HepG2 (cell line): Measurements from ENCODE around the gene NUDT9. TPM values are rescaled to one million over a fixed set of nuclear protein-coding genes. Genes with fewer than 3 reads are reported as not detected.

Experiments used
- FOXA1 ChIP-seq, 2 experiments: fragments of 450-650 bp in 1 of 2; sonication (generic) in 1 of 2; formaldehyde crosslinking in 1 of 2; IDR thresholded peaks; 2 replicates each; pipeline versions ENCODE4 v1.4.0 to v1.6.1; 2016 to 2020; ENCODE audit warnings: missing genetic modification reagents in 1 of 2
- HOXA5 ChIP-seq: sonication (generic); formaldehyde crosslinking; IDR thresholded peaks from 2 replicates; pipeline ENCODE4 v1.4.0; 2020; ENCODE audit warnings: missing genetic modification reagents
- ISL2 ChIP-seq: sonication (generic); formaldehyde crosslinking; IDR thresholded peaks from 2 replicates; pipeline ENCODE4 v1.5.0; 2020; ENCODE audit warnings: missing genetic modification reagents
- KDM5A ChIP-seq: fragments of 200-600 bp; sonication (generic); IDR thresholded peaks from 2 replicates; pipeline ENCODE4 v1.7.0; 2018; ENCODE audit warnings: antibody characterized with exemption, mild to moderate bottlenecking, low read length, borderline replicate concordance
- KDM5B ChIP-seq: sonication (generic); formaldehyde crosslinking; IDR thresholded peaks from 2 replicates; pipeline ENCODE4 v1.4.0; 2020; ENCODE audit warnings: missing genetic modification reagents, mild to moderate bottlenecking, borderline replicate concordance
- MIER2 ChIP-seq: IDR thresholded peaks from 2 replicates; pipeline ENCODE4 v1.6.1; 2016; ENCODE audit warnings: missing biosample characterization, missing genetic modification reagents
- NFE2 ChIP-seq: sonication (generic); formaldehyde crosslinking; IDR thresholded peaks from 2 replicates; pipeline ENCODE4 v1.4.0; 2020; ENCODE audit warnings: missing genetic modification reagents
- RELA ChIP-seq: sonication (generic); formaldehyde crosslinking; IDR thresholded peaks from 2 replicates; pipeline ENCODE4 v1.4.0; 2020; ENCODE audit warnings: missing genetic modification reagents
- RORA ChIP-seq: sonication (generic); formaldehyde crosslinking; IDR thresholded peaks from 2 replicates; pipeline ENCODE4 v1.5.0; 2020; ENCODE audit warnings: mild to moderate bottlenecking, missing genetic modification reagents, moderate library complexity
- SP2 ChIP-seq: sonication (generic); formaldehyde crosslinking; IDR thresholded peaks from 2 replicates; pipeline ENCODE4 v1.5.1; 2020; ENCODE audit warnings: mild to moderate bottlenecking, missing genetic modification reagents
- ZFP37 ChIP-seq: sonication (generic); formaldehyde crosslinking; IDR thresholded peaks from 2 replicates; pipeline ENCODE4 v1.4.0; 2020; ENCODE audit warnings: missing genetic modification reagents, borderline replicate concordance
- ZFP90 ChIP-seq: sonication (generic); formaldehyde crosslinking; IDR thresholded peaks from 2 replicates; pipeline ENCODE4 v1.8.0; 2022; ENCODE audit warnings: missing genetic modification reagents, mild to moderate bottlenecking, inconsistent platforms, borderline replicate concordance
- ZNF605 ChIP-seq: sonication (generic); formaldehyde crosslinking; IDR thresholded peaks from 2 replicates; pipeline ENCODE4 v1.8.0; 2022; ENCODE audit warnings: mild to moderate bottlenecking, missing genetic modification reagents
- polyA plus RNA-seq, 8 experiments: library from polyadenylated mRNA; depleted of rRNA in 3 of 8; stranded (reverse) in 7 of 8; unstranded in 1 of 8; fragments of >200 nt; fragmentation: Illumina TruSeq in 4 of 8; extraction: Trizol in 4 of 8; gene quantifications; 2 replicates each; pipeline versions ENCODE4 v1.2.1 to v1.2.3, GENCODE V29; 2011 to 2016; ENCODE audit warnings: low read depth in 4 of 8, missing spikeins in 1 of 8, mixed read lengths in 1 of 8; ENCODE audit not compliant: insufficient read depth in 1 of 8
- total RNA-seq, 5 experiments: library from RNA; depleted of rRNA; stranded (reverse); fragments of >200 nt; fragmentation: Illumina TruSeq; extraction: Trizol; gene quantifications; 2 replicates each; pipeline ENCODE4 v1.2.3, GENCODE V29; 2016; ENCODE audit warnings: low read depth in 1 of 5
- TF ChIP-seq, protein P1 (sequence below): sonication (generic); formaldehyde crosslinking; IDR thresholded peaks from one replicate; pipeline ENCODE4 v1.5.1; 2020; ENCODE audit warnings: mild to moderate bottlenecking, missing genetic modification reagents; ENCODE audit errors: not compliant biosample characterization
- TF ChIP-seq, protein P2 (sequence below): sonication (generic); formaldehyde crosslinking; IDR thresholded peaks from 2 replicates; pipeline ENCODE4 v1.4.0; 2020; ENCODE audit warnings: mild to moderate bottlenecking, missing genetic modification reagents, borderline replicate concordance
- TF ChIP-seq, protein P3 (sequence below): sonication (generic); formaldehyde crosslinking; IDR thresholded peaks from 2 replicates; pipeline ENCODE4 v1.5.0; 2020; ENCODE audit warnings: mild to moderate bottlenecking, missing genetic modification reagents

Gene NUDT9
- total and polyA plus RNA-seq, 2 of the 13 experiments (the other 11 are each of a cell fraction or from before 2014, with no cell fraction given), result 10.4 to 12.3 TPM

DNA sequence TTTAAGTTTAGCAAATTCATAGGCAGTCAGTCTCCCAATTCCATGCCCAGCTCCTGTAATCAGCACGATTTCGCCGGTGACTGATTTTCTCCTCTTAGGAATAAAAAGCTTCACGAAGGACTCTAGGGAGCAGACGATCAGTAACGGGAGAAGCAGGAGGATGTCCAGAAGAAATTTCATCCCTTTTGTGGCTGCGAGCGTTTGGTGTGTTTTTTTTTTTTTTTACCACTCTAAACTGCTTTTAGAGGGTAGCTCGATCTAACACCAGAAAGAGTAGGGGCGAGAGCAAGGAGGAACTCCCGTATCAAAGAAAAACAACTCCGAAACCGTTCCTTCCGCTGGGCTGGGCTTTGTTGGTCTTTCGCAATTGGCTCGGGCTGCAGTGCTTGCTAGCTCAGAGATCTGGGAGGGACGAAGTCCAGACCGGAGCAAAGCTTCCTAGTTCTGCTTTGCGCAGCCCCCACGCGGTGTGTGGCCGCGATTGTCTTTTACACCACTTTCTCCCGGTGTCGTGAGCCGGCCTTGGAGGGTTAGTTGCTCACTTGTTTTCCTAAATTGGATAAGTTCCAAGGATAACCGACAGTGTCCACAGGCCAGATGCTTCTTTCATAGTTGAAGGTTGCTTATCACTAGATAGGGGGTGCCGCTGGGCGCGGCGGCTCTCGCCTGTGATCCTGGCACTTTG, 31.3 kb upstream of the NUDT9 start, which contains the start of gene HSD17B11 (continued):
- TF ChIP-seq, protein P1, sequence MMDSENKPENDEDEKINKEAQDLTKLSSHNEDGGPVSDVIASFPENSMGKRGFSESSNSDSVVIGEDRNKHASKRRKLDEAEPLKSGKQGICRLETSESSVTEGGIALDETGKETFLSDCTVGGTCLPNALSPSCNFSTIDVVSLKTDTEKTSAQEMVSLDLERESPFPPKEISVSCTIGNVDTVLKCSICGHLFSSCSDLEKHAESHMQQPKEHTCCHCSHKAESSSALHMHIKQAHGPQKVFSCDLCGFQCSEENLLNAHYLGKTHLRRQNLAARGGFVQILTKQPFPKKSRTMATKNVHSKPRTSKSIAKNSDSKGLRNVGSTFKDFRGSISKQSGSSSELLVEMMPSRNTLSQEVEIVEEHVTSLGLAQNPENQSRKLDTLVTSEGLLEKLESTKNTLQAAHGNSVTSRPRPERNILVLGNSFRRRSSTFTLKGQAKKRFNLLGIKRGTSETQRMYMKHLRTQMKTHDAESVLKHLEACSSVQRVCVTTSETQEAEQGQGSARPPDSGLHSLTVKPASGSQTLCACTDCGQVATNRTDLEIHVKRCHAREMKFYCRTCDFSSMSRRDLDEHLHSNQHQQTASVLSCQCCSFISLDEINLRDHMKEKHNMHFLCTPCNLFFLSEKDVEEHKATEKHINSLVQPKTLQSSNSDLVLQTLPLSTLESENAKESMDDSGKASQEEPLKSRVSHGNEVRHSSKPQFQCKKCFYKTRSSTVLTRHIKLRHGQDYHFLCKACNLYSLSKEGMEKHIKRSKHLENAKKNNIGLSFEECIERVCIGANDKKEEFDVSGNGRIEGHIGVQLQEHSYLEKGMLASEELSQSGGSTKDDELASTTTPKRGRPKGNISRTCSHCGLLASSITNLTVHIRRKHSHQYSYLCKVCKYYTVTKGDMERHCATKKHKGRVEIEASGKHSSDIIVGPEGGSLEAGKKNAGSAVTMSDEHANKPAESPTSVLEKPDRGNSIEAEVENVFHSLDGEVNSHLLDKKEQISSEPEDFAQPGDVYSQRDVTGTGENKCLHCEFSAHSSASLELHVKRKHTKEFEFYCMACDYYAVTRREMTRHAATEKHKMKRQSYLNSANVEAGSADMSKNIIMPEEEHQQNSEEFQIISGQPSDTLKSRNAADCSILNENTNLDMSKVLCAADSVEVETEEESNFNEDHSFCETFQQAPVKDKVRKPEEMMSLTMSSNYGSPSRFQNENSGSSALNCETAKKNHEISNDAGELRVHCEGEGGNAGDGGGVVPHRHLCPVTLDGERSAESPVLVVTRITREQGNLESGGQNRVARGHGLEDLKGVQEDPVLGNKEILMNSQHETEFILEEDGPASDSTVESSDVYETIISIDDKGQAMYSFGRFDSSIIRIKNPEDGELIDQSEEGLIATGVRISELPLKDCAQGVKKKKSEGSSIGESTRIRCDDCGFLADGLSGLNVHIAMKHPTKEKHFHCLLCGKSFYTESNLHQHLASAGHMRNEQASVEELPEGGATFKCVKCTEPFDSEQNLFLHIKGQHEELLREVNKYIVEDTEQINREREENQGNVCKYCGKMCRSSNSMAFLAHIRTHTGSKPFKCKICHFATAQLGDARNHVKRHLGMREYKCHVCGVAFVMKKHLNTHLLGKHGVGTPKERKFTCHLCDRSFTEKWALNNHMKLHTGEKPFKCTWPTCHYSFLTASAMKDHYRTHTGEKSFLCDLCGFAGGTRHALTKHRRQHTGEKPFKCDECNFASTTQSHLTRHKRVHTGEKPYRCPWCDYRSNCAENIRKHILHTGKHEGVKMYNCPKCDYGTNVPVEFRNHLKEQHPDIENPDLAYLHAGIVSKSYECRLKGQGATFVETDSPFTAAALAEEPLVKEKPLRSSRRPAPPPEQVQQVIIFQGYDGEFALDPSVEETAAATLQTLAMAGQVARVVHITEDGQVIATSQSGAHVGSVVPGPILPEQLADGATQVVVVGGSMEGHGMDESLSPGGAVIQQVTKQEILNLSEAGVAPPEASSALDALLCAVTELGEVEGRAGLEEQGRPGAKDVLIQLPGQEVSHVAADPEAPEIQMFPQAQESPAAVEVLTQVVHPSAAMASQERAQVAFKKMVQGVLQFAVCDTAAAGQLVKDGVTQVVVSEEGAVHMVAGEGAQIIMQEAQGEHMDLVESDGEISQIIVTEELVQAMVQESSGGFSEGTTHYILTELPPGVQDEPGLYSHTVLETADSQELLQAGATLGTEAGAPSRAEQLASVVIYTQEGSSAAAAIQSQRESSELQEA (CRISPR knock-in tag), result no peak
- TF ChIP-seq ZFP37 (CRISPR knock-in tag) (peak; percentile 71; the same call in 1 of the 2 replicates), ISL2 (CRISPR knock-in tag) (peak; percentile 89; the same call in 1 of the 2 replicates), RORA (CRISPR knock-in tag) (no peak), HOXA5 (CRISPR knock-in tag) (0 out of 2 replicates have a peak, but pooled peaks have one; percentile 68), KDM5B (CRISPR knock-in tag) (peak; percentile 79; the same call in 1 of the 2 replicates), MIER2 (CRISPR knock-in tag) (peak; percentile 43; the same call in 1 of the 2 replicates), KDM5A (no peak; the same call in 1 of the 2 replicates), ZNF605 (CRISPR knock-in tag) (peak; percentile 92), NFE2 (no peak), RELA (CRISPR knock-in tag) (no peak), ZFP90 (CRISPR knock-in tag) (0 out of 2 replicates have a peak, but pooled peaks have one; percentile 34), FOXA1 (IDR thresholded peaks at IDR 0.05) (no peak), FOXA1 (CRISPR knock-in tag; IDR thresholded peaks at IDR 0.05) (peak; percentile 81), SP2 (CRISPR knock-in tag) (no peak)
- TF ChIP-seq, protein P2, sequence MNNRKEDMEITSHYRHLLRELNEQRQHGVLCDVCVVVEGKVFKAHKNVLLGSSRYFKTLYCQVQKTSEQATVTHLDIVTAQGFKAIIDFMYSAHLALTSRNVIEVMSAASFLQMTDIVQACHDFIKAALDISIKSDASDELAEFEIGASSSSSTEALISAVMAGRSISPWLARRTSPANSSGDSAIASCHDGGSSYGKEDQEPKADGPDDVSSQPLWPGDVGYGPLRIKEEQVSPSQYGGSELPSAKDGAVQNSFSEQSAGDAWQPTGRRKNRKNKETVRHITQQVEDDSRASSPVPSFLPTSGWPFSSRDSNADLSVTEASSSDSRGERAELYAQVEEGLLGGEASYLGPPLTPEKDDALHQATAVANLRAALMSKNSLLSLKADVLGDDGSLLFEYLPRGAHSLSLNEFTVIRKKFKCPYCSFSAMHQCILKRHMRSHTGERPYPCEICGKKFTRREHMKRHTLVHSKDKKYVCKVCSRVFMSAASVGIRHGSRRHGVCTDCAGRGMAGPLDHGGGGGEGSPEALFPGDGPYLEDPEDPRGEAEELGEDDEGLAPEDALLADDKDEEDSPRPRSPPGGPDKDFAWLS (CRISPR knock-in tag), result no peak
- TF ChIP-seq, protein P3, sequence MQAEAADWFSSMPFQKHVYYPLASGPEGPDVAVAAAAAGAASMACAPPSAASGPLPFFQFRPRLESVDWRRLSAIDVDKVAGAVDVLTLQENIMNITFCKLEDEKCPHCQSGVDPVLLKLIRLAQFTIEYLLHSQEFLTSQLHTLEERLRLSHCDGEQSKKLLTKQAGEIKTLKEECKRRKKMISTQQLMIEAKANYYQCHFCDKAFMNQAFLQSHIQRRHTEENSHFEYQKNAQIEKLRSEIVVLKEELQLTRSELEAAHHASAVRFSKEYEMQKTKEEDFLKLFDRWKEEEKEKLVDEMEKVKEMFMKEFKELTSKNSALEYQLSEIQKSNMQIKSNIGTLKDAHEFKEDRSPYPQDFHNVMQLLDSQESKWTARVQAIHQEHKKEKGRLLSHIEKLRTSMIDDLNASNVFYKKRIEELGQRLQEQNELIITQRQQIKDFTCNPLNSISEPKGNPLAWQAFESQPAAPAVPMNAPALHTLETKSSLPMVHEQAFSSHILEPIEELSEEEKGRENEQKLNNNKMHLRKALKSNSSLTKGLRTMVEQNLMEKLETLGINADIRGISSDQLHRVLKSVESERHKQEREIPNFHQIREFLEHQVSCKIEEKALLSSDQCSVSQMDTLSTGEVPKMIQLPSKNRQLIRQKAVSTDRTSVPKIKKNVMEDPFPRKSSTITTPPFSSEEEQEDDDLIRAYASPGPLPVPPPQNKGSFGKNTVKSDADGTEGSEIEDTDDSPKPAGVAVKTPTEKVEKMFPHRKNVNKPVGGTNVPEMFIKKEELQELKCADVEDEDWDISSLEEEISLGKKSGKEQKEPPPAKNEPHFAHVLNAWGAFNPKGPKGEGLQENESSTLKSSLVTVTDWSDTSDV (CRISPR knock-in tag), result no peak
